Measurements from ENCODE around the gene RELL2.

DNA sequence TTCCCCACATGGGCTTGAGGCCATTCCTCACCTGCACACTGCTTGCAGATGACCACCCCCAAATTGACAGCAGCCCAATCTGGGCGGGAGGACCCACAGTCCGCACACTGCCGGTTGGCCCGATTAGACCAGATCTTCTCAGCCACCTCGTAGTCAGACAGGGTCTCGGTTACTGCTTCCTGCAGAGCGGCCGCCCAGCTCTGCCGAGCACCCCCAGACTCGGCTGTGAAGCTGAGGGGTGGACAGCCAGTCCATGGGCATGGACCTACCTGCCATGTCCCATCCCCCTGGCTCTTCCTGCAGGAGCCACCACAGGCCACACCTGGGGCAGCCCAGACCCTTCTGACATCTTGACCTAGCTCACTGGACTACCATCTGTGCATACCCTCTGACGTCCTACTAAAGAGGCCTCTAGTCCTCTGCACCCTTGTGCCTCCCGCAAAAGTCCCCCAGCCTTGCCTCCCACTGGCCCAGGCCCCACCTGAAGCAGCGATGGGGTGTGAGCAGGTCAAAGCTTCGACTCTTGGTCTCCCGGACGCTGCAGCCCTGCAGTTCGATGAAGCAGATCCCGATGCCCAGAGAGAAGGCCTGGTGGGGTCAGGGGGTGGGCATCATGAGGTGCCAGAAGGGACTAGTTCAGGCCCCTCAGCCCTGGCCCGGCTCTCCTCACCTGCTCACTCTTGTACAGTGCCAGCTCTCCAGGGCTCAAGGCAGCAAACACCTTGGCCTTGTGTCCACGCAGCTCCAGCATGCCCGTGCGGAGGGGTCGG, 35.5 kb downstream of the RELL2 start:
- TF ChIP-seq, protein P1, sequence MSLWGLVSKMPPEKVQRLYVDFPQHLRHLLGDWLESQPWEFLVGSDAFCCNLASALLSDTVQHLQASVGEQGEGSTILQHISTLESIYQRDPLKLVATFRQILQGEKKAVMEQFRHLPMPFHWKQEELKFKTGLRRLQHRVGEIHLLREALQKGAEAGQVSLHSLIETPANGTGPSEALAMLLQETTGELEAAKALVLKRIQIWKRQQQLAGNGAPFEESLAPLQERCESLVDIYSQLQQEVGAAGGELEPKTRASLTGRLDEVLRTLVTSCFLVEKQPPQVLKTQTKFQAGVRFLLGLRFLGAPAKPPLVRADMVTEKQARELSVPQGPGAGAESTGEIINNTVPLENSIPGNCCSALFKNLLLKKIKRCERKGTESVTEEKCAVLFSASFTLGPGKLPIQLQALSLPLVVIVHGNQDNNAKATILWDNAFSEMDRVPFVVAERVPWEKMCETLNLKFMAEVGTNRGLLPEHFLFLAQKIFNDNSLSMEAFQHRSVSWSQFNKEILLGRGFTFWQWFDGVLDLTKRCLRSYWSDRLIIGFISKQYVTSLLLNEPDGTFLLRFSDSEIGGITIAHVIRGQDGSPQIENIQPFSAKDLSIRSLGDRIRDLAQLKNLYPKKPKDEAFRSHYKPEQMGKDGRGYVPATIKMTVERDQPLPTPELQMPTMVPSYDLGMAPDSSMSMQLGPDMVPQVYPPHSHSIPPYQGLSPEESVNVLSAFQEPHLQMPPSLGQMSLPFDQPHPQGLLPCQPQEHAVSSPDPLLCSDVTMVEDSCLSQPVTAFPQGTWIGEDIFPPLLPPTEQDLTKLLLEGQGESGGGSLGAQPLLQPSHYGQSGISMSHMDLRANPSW (CRISPR knock-in tag; conservative IDR thresholded peaks at IDR 0.05; ENCODE audit: low read depth), result no peak
- TF ChIP-seq FOXP1 (CRISPR knock-in tag; IDR thresholded peaks at IDR 0.05; ENCODE audit: borderline replicate concordance), result no peak
- TF ChIP-seq, protein P2, sequence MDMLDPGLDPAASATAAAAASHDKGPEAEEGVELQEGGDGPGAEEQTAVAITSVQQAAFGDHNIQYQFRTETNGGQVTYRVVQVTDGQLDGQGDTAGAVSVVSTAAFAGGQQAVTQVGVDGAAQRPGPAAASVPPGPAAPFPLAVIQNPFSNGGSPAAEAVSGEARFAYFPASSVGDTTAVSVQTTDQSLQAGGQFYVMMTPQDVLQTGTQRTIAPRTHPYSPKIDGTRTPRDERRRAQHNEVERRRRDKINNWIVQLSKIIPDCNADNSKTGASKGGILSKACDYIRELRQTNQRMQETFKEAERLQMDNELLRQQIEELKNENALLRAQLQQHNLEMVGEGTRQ (CRISPR knock-in tag; IDR thresholded peaks at IDR 0.05), result no peak
- TF ChIP-seq, protein P3, sequence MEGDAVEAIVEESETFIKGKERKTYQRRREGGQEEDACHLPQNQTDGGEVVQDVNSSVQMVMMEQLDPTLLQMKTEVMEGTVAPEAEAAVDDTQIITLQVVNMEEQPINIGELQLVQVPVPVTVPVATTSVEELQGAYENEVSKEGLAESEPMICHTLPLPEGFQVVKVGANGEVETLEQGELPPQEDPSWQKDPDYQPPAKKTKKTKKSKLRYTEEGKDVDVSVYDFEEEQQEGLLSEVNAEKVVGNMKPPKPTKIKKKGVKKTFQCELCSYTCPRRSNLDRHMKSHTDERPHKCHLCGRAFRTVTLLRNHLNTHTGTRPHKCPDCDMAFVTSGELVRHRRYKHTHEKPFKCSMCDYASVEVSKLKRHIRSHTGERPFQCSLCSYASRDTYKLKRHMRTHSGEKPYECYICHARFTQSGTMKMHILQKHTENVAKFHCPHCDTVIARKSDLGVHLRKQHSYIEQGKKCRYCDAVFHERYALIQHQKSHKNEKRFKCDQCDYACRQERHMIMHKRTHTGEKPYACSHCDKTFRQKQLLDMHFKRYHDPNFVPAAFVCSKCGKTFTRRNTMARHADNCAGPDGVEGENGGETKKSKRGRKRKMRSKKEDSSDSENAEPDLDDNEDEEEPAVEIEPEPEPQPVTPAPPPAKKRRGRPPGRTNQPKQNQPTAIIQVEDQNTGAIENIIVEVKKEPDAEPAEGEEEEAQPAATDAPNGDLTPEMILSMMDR (IDR thresholded peaks at IDR 0.05), result no peak
- TF ChIP-seq, protein P4, sequence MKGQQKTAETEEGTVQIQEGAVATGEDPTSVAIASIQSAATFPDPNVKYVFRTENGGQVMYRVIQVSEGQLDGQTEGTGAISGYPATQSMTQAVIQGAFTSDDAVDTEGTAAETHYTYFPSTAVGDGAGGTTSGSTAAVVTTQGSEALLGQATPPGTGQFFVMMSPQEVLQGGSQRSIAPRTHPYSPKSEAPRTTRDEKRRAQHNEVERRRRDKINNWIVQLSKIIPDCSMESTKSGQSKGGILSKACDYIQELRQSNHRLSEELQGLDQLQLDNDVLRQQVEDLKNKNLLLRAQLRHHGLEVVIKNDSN (CRISPR knock-in tag; IDR thresholded peaks at IDR 0.05), result no peak
- TF ChIP-seq, protein P5, sequence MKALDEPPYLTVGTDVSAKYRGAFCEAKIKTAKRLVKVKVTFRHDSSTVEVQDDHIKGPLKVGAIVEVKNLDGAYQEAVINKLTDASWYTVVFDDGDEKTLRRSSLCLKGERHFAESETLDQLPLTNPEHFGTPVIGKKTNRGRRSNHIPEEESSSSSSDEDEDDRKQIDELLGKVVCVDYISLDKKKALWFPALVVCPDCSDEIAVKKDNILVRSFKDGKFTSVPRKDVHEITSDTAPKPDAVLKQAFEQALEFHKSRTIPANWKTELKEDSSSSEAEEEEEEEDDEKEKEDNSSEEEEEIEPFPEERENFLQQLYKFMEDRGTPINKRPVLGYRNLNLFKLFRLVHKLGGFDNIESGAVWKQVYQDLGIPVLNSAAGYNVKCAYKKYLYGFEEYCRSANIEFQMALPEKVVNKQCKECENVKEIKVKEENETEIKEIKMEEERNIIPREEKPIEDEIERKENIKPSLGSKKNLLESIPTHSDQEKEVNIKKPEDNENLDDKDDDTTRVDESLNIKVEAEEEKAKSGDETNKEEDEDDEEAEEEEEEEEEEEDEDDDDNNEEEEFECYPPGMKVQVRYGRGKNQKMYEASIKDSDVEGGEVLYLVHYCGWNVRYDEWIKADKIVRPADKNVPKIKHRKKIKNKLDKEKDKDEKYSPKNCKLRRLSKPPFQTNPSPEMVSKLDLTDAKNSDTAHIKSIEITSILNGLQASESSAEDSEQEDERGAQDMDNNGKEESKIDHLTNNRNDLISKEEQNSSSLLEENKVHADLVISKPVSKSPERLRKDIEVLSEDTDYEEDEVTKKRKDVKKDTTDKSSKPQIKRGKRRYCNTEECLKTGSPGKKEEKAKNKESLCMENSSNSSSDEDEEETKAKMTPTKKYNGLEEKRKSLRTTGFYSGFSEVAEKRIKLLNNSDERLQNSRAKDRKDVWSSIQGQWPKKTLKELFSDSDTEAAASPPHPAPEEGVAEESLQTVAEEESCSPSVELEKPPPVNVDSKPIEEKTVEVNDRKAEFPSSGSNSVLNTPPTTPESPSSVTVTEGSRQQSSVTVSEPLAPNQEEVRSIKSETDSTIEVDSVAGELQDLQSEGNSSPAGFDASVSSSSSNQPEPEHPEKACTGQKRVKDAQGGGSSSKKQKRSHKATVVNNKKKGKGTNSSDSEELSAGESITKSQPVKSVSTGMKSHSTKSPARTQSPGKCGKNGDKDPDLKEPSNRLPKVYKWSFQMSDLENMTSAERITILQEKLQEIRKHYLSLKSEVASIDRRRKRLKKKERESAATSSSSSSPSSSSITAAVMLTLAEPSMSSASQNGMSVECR (CRISPR knock-in tag; IDR thresholded peaks at IDR 0.05; ENCODE audit: borderline replicate concordance), result no peak
- no peak for TF ChIP-seq SMAD3 (CRISPR knock-in tag; IDR thresholded peaks at IDR 0.05; ENCODE audit: borderline replicate concordance)
- no peak for TF ChIP-seq CREB1 (CRISPR knock-in tag; IDR thresholded peaks at IDR 0.05)
- no peak for TF ChIP-seq HMGA2 (CRISPR knock-in tag; IDR thresholded peaks at IDR 0.05)
- TF ChIP-seq, protein P6, sequence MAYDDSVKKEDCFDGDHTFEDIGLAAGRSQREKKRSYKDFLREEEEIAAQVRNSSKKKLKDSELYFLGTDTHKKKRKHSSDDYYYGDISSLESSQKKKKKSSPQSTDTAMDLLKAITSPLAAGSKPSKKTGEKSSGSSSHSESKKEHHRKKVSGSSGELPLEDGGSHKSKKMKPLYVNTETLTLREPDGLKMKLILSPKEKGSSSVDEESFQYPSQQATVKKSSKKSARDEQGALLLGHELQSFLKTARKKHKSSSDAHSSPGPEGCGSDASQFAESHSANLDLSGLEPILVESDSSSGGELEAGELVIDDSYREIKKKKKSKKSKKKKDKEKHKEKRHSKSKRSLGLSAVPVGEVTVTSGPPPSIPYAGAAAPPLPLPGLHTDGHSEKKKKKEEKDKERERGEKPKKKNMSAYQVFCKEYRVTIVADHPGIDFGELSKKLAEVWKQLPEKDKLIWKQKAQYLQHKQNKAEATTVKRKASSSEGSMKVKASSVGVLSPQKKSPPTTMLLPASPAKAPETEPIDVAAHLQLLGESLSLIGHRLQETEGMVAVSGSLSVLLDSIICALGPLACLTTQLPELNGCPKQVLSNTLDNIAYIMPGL (CRISPR knock-in tag; IDR thresholded peaks at IDR 0.05), result no peak
- TF ChIP-seq KAT7 (CRISPR knock-in tag; IDR thresholded peaks at IDR 0.05; ENCODE audit: borderline replicate concordance), result no peak
- TF ChIP-seq, protein P7, sequence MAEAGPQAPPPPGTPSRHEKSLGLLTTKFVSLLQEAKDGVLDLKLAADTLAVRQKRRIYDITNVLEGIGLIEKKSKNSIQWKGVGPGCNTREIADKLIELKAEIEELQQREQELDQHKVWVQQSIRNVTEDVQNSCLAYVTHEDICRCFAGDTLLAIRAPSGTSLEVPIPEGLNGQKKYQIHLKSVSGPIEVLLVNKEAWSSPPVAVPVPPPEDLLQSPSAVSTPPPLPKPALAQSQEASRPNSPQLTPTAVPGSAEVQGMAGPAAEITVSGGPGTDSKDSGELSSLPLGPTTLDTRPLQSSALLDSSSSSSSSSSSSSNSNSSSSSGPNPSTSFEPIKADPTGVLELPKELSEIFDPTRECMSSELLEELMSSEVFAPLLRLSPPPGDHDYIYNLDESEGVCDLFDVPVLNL (CRISPR knock-in tag; IDR thresholded peaks at IDR 0.05; ENCODE audit: borderline replicate concordance, low read depth), result no peak

Measured in WTC11 (cell line).